Small intestine (tissue), 7 donors: ENCODE measurements around the gene CIAO3. TPM values are rescaled to one million over a fixed set of nuclear protein-coding genes. Genes with fewer than 3 reads are reported as not detected.
A peak's percentile ranks its signal among the peaks of the same experiment; 100 is the strongest.
"Not testable (repeated sequence)": the region's sequence is repeated elsewhere in the genome, so short reads cannot be mapped to it uniquely, and the experiment has no call there.

Experiments used
- DNase-seq, 2 donors: peaks; one replicate each; pipeline versions ENCODE4 v3.0.0 to v3.0.0-alpha.2; 2013
- FAIRE-seq: peaks from 2 replicates; lab custom pipeline; 2012; peaks lifted over from hg19 to GRCh38; lab: Jason Lieb, UNC
- H3K27ac ChIP-seq, 3 donors: one replicate each; pipeline ENCODE4 v1.5.1; 2013; ENCODE audit warnings: low read length in 2 of 3, mild to moderate bottlenecking in 2 of 3, control low read depth in 1 of 3, inconsistent platforms in 1 of 3, low read depth in 1 of 3, moderate library complexity in 1 of 3
- H3K27me3 ChIP-seq, 3 donors: one replicate each; pipeline ENCODE4 v1.6.1; 2013; ENCODE audit warnings: low read length in 3 of 3, inconsistent platforms in 1 of 3; ENCODE audit not compliant: control insufficient read depth in 3 of 3, insufficient read depth in 3 of 3
- H3K36me3 ChIP-seq, 3 donors: one replicate each; pipeline ENCODE4 v1.6.1; 2013; ENCODE audit warnings: low read length in 3 of 3, inconsistent platforms in 1 of 3, low read depth in 1 of 3, mild to moderate bottlenecking in 1 of 3, moderate library complexity in 1 of 3; ENCODE audit not compliant: control insufficient read depth in 3 of 3, insufficient read depth in 2 of 3
- H3K4me1 ChIP-seq, 3 donors: one replicate each; pipeline ENCODE4 v1.6.1; 2013; ENCODE audit warnings: low read length in 2 of 3, inconsistent platforms in 1 of 3, low read depth in 1 of 3, mild to moderate bottlenecking in 1 of 3, moderate library complexity in 1 of 3; ENCODE audit not compliant: control insufficient read depth in 3 of 3, insufficient read depth in 2 of 3
- H3K4me3 ChIP-seq, 3 donors: one replicate each; pipeline ENCODE4 v1.5.1; 2013; ENCODE audit warnings: low read length in 3 of 3, control low read depth in 1 of 3, inconsistent platforms in 1 of 3, low read depth in 1 of 3, mild to moderate bottlenecking in 1 of 3, moderate library complexity in 1 of 3
- H3K9me3 ChIP-seq, 2 donors: one replicate each; pipeline ENCODE4 v1.6.1; 2013; ENCODE audit warnings: low read depth in 1 of 2, low read length in 1 of 2; ENCODE audit not compliant: control insufficient read depth in 2 of 2, insufficient read depth in 1 of 2
- WGBS, 3 donors: extraction: QIAGEN DNeasy Blood & Tissue Kit; methylation state at CpG; one replicate each; pipeline ENCODE4 v1.1.7; 2013; 5-methylcytosine and 5-hydroxymethylcytosine counted together
- polyA plus RNA-seq, 4 donors: library from polyadenylated mRNA; stranded (reverse) in 3 of 4; unstranded in 1 of 4; fragments of 200-250 nt in 3 of 4; fragments of 120-200 nt in 1 of 4; gene quantifications; one replicate each; pipeline versions ENCODE4 v1.2.1 to v1.2.3, GENCODE V29; 2013
- donor health status: healthy with polysubstance abuse.
- donor health status: control.
- donor health status: control.
- donor health status: Bipolar disorder and iron deficiency.
- donor health status: healthy.

The CIAO3 gene
- polyA plus RNA-seq, 4 donors = 32.5 to 68.0 (median 44.7) TPM

- FAIRE-seq = no peak
- no peak overlapping the region for H3K27ac ChIP-seq
These were observed 19.3 kb upstream of the CIAO3 start for GRCh38 chr16:760065-760464.

GRCh38 chr16:759110-759910 is 18.5 kb upstream of the CIAO3 start:
- peak in 1 of 2 donors; percentile 42 for DNase-seq
- no peak overlapping the region for H3K4me3 ChIP-seq
- FAIRE-seq = no peak
- H3K27ac ChIP-seq = no peak overlapping the region
- H3K4me1 ChIP-seq = peaks cover 0 to 29% (median 0%) of the 10 kb centered on the region in 3 donors
- H3K9me3 ChIP-seq = peaks cover 0 to 3% of the 10 kb centered on the region in 2 donors
- H3K36me3 ChIP-seq = no peaks in the 10 kb centered on the region
- WGBS, 3 donors = 77 to 83% (median 80%) methylated on average over 34 of the region's 34 CpGs
- no peaks in the 10 kb centered on the region for H3K27me3 ChIP-seq

More at GRCh38 chr16:760065-760464, 19.3 kb upstream of the CIAO3 start:
- no peak for DNase-seq
- WGBS, 3 donors = 72 to 79% (median 75%) methylated on average over 12 to 15 of the region's 15 CpGs
- Histone ChIP-seq H3K4me3 (no peak overlapping the region), H3K9me3 (peaks cover 0 to 3% of the 10 kb centered on the region in 2 donors), H3K27me3 (no peaks in the 10 kb centered on the region), H3K36me3 (no peaks in the 10 kb centered on the region), H3K4me1 (peaks cover 0 to 29% (median 0%) of the 10 kb centered on the region in 3 donors)

GRCh38 chr16:756428-756827 is 15.6 kb upstream of the CIAO3 start:
- H3K27me3 ChIP-seq = peaks cover 0 to 3% (median under 1%) of the 10 kb centered on the region in 3 donors
- H3K36me3 ChIP-seq = no peaks in the 10 kb centered on the region
- DNase-seq (no peak), FAIRE-seq (no peak)
- H3K27ac ChIP-seq = no peak overlapping the region
- 87 to 93% (median 90%) methylated on average over 5 of the region's 5 CpGs for WGBS, 3 donors
- no peak overlapping the region for H3K4me3 ChIP-seq
- peaks cover 0 to 3% of the 10 kb centered on the region in 2 donors for H3K9me3 ChIP-seq
- peaks cover 0 to 20% (median 0%) of the 10 kb centered on the region in 3 donors for H3K4me1 ChIP-seq

GRCh38 chr16:754656-755055 is 13.9 kb upstream of the CIAO3 start:
- Histone ChIP-seq H3K27me3 (peaks cover 2 to 8% (median 6%) of the 10 kb centered on the region in 3 donors), H3K4me1 (peaks cover 0 to 7% (median 0%) of the 10 kb centered on the region in 3 donors), H3K4me3 (no peak overlapping the region), H3K9me3 (peaks cover 0 to 3% of the 10 kb centered on the region in 2 donors), H3K36me3 (no peaks in the 10 kb centered on the region), H3K27ac (no peak overlapping the region)
- FAIRE-seq (no peak), DNase-seq (no peak)
- 35 to 39% (median 36%) methylated on average over 11 of the region's 11 CpGs for WGBS, 3 donors

GRCh38 chr16:754121-754607 is 13.4 kb upstream of the CIAO3 start:
- not testable (repeated sequence) for H3K27me3 ChIP-seq, H3K36me3 ChIP-seq, H3K9me3 ChIP-seq, DNase-seq, H3K4me1 ChIP-seq, H3K4me3 ChIP-seq, FAIRE-seq, H3K27ac ChIP-seq
- WGBS, 3 donors = 71 to 84% (median 77%) methylated on average over 11 of the region's 11 CpGs

- WGBS, 3 donors = 16 to 30% (median 26%) methylated on average over 10 of the region's 10 CpGs
- Histone ChIP-seq H3K4me1 (peaks cover 0 to 3% (median 0%) of the 10 kb centered on the region in 3 donors), H3K4me3 (no peak overlapping the region), H3K27me3 (peaks cover 2 to 8% (median 6%) of the 10 kb centered on the region in 3 donors), H3K27ac (no peak overlapping the region), H3K36me3 (no peaks in the 10 kb centered on the region), H3K9me3 (peaks cover 0 to 3% of the 10 kb centered on the region in 2 donors)
- FAIRE-seq = no peak
- DNase-seq = peak in 1 of 2 donors; percentile 44
These were observed 11.2 kb upstream of the CIAO3 start for GRCh38 chr16:752007-752312.

- 38 to 62% (median 51%) methylated on average over 38 to 39 of the region's 39 CpGs for WGBS, 3 donors
- Histone ChIP-seq H3K36me3 (no peaks in the 10 kb centered on the region), H3K27me3 (peaks cover 2 to 8% (median 6%) of the 10 kb centered on the region in 3 donors), H3K27ac (no peak overlapping the region), H3K9me3 (no peaks in the 10 kb centered on the region), H3K4me1 (peaks cover 0 to 3% (median 0%) of the 10 kb centered on the region in 3 donors), H3K4me3 (no peak overlapping the region)
- DNase-seq = no peak
- FAIRE-seq = no peak
These were observed 10.6 kb upstream of the CIAO3 start for GRCh38 chr16:751152-752006.

- peaks cover 2 to 8% (median 6%) of the 10 kb centered on the region in 3 donors for H3K27me3 ChIP-seq
- DNase-seq (no peak), FAIRE-seq (no peak)
- H3K9me3 ChIP-seq = no peaks in the 10 kb centered on the region
- no peak overlapping the region for H3K4me3 ChIP-seq
- H3K27ac ChIP-seq = no peak overlapping the region
- 63 to 73% (median 72%) methylated on average over 9 of the region's 9 CpGs for WGBS, 3 donors
- H3K36me3 ChIP-seq = no peaks in the 10 kb centered on the region
- H3K4me1 ChIP-seq = peaks cover 0 to 3% (median 0%) of the 10 kb centered on the region in 3 donors
These were observed 9.7 kb upstream of the CIAO3 start for GRCh38 chr16:750485-750884.
